DMS 273 (cell line): Measurements from ENCODE around the gene FAM181A.

ENCODE experiments used
- DNase-seq: peaks from one replicate; lab custom pipeline; 2025; ENCODE audit not compliant: unreplicated experiment; lab: John Stamatoyannopoulos, UW

The FAM181A gene

GRCh38 chr14:93926873-93927799 is at the start of gene FAM181A:
Gene FAM181A, plus strand, starts transcription at chr14:93927344. Its CDS starts 942 bp downstream, at chr14:93928286.
- no peak for DNase-seq

GRCh38 chr14:93878212-93878611 is 48.9 kb upstream of the FAM181A start:
- no peak for DNase-seq

- no peak for DNase-seq
Measured at GRCh38 chr14:93878871-93879270, 48.3 kb upstream of the FAM181A start.

- no peak for DNase-seq
Measured at GRCh38 chr14:93879362-93879983, 47.7 kb upstream of the FAM181A start.

- DNase-seq = peak; percentile 19
Measured at GRCh38 chr14:93880021-93880820, 46.9 kb upstream of the FAM181A start.

- DNase-seq = no peak
Measured at GRCh38 chr14:93884950-93885349, 42.2 kb upstream of the FAM181A start.

GRCh38 chr14:93888995-93889394 is 38.1 kb upstream of the FAM181A start:
- DNase-seq = no peak

- no peak for DNase-seq
Measured at GRCh38 chr14:93889739-93890483, 37.2 kb upstream of the FAM181A start.

GRCh38 chr14:93891756-93892504 is 35.2 kb upstream of the FAM181A start:
- no peak for DNase-seq

- DNase-seq = no peak
Measured at GRCh38 chr14:93892505-93892839, 34.7 kb upstream of the FAM181A start.

GRCh38 chr14:93892923-93893558 is 34.1 kb upstream of the FAM181A start:
- peak; percentile 89 for DNase-seq

GRCh38 chr14:93893661-93894261 is 33.4 kb upstream of the FAM181A start:
- no peak for DNase-seq

GRCh38 chr14:93895023-93895604 is 32.0 kb upstream of the FAM181A start:
- peak; percentile 35 for DNase-seq

GRCh38 chr14:93897476-93897845 is 29.7 kb upstream of the FAM181A start:
- no peak for DNase-seq

GRCh38 chr14:93898081-93898611 is 29.0 kb upstream of the FAM181A start:
- no peak for DNase-seq

- no peak for DNase-seq
Measured at GRCh38 chr14:93898731-93899130, 28.4 kb upstream of the FAM181A start.

- no peak for DNase-seq
Measured at GRCh38 chr14:93901813-93902212, 25.3 kb upstream of the FAM181A start.

GRCh38 chr14:93902619-93903307 is 24.4 kb upstream of the FAM181A start:
- DNase-seq = no peak
